ENCODE data around the gene SLC9A9. TPM values are rescaled to one million over a fixed set of nuclear protein-coding genes. Genes with fewer than 3 reads are reported as not detected.

The SLC9A9 gene
- total RNA-seq, 6 experiments from 2014 or later = 0.10 to 0.55 (median 0.33) TPM; not detected in 2

DNA sequence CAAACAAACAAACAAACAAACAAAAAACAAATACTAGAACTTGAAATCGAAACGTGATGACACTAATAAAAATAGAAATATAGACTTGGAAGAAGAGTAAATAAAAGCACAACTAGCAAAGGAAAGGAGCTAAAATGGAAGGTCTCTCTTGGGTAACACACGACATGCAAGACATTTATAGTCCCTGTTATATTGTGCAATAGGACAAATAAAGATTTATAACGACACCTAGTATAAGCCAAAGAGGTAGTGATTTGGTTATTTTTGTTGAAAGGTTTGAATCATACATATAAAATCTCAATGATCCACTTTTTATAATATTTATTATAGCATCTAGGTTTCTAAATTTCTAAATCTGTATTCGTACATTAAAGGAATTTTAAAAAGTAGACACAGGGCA lies 379.1 kb downstream of the SLC9A9 start:
- DNase-seq = no peak
- Mint-ChIP-seq H3K36me3 (ENCODE audit: low read depth) (no peaks in the 10 kb centered on the region), H3K9me3 (no peaks in the 10 kb centered on the region), H3K4me1 (ENCODE audit: low read depth) (no peaks in the 10 kb centered on the region), H3K4me3 (no peak overlapping the region), H3K27me3 (ENCODE audit: insufficient read depth) (no peaks in the 10 kb centered on the region; the same call in 1 of the 2 replicates), H3K27ac (no peak overlapping the region)
- TF ChIP-seq, protein P1, sequence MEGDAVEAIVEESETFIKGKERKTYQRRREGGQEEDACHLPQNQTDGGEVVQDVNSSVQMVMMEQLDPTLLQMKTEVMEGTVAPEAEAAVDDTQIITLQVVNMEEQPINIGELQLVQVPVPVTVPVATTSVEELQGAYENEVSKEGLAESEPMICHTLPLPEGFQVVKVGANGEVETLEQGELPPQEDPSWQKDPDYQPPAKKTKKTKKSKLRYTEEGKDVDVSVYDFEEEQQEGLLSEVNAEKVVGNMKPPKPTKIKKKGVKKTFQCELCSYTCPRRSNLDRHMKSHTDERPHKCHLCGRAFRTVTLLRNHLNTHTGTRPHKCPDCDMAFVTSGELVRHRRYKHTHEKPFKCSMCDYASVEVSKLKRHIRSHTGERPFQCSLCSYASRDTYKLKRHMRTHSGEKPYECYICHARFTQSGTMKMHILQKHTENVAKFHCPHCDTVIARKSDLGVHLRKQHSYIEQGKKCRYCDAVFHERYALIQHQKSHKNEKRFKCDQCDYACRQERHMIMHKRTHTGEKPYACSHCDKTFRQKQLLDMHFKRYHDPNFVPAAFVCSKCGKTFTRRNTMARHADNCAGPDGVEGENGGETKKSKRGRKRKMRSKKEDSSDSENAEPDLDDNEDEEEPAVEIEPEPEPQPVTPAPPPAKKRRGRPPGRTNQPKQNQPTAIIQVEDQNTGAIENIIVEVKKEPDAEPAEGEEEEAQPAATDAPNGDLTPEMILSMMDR (IDR thresholded peaks at IDR 0.05) = no peak

DNA sequence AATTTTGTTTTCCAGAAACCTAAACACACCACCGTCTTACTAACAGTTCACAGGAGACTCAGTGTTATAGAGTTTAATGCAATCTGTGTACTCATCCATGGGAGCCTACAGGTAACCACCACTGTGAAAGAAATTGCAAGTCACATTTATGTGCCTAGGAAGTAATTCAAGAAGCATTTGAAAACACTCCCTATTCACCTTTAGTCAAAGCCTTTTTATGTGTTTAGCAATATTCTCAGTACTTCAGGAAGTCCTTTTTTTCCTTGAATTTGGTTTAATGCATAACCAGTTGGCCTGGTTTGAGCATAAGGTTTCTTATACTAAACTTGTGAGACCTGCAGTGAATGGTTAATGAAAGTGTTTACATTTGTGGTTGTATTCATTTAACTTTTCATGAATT lies 382.6 kb downstream of the SLC9A9 start:
- no peak overlapping the region for H3K4me3 Mint-ChIP-seq
- no peaks in the 10 kb centered on the region for H3K4me1 Mint-ChIP-seq (ENCODE audit: low read depth)
- no peak overlapping the region for H3K27ac Mint-ChIP-seq
- H3K27me3 Mint-ChIP-seq (ENCODE audit: insufficient read depth) = no peaks in the 10 kb centered on the region; the same call in none of the 2 replicates
- no peaks in the 10 kb centered on the region for H3K9me3 Mint-ChIP-seq
- no peak for DNase-seq
- TF ChIP-seq, protein P1 (IDR thresholded peaks at IDR 0.05) = no peak
- no peaks in the 10 kb centered on the region for H3K36me3 Mint-ChIP-seq (ENCODE audit: low read depth)

DNA sequence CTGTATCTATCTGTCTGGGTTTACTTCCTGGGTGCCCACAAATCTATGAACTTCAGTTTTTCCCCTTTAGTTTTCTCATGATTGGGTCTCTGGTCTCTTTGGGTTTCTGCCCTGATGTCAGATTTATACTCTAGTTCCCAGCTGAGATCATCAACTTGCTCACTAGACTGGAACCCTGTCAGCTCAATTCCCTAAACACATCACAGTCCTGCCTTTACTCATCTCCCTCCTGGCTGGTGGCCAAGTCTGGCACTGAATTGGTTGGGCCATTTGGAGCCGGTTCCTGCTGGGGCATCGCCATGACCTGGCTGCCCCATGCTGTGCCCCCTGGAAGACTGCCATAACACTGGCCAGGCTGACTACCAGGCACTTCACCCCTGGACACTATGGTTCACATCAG lies 383.4 kb downstream of the SLC9A9 start:
- TF ChIP-seq, protein P1 (IDR thresholded peaks at IDR 0.05) = no peak
- H3K27ac Mint-ChIP-seq = no peak overlapping the region
- H3K4me1 Mint-ChIP-seq (ENCODE audit: low read depth) = no peaks in the 10 kb centered on the region
- no peaks in the 10 kb centered on the region for H3K36me3 Mint-ChIP-seq (ENCODE audit: low read depth)
- no peak overlapping the region for H3K4me3 Mint-ChIP-seq
- no peaks in the 10 kb centered on the region for H3K9me3 Mint-ChIP-seq
- no peak for DNase-seq
- H3K27me3 Mint-ChIP-seq (ENCODE audit: insufficient read depth) = peaks cover 4% of the 10 kb centered on the region

- Mint-ChIP-seq H3K4me1 (ENCODE audit: low read depth) (no peaks in the 10 kb centered on the region), H3K27ac (no peak overlapping the region), H3K36me3 (ENCODE audit: low read depth) (no peaks in the 10 kb centered on the region), H3K9me3 (no peaks in the 10 kb centered on the region), H3K4me3 (no peak overlapping the region), H3K27me3 (ENCODE audit: insufficient read depth) (peaks cover 3% of the 10 kb centered on the region)
- DNase-seq = no peak
- TF ChIP-seq, protein P1 (IDR thresholded peaks at IDR 0.05) = no peak
Observed at GRCh38 chr3:143455480-143455879, 392.8 kb downstream of the SLC9A9 start.

- H3K36me3 Mint-ChIP-seq (ENCODE audit: low read depth) = no peaks in the 10 kb centered on the region
- H3K4me3 Mint-ChIP-seq = no peak overlapping the region
- no peak overlapping the region for H3K27ac Mint-ChIP-seq
- peaks cover under 1% of the 10 kb centered on the region; the same call in 1 of the 2 replicates for H3K4me1 Mint-ChIP-seq (ENCODE audit: low read depth)
- TF ChIP-seq, protein P1 (IDR thresholded peaks at IDR 0.05) = no peak
- no peaks in the 10 kb centered on the region for H3K9me3 Mint-ChIP-seq
- DNase-seq = no peak
- H3K27me3 Mint-ChIP-seq (ENCODE audit: insufficient read depth) = no peaks in the 10 kb centered on the region; the same call in 1 of the 2 replicates
Observed at GRCh38 chr3:143450632-143451031, 397.6 kb downstream of the SLC9A9 start.

DNA sequence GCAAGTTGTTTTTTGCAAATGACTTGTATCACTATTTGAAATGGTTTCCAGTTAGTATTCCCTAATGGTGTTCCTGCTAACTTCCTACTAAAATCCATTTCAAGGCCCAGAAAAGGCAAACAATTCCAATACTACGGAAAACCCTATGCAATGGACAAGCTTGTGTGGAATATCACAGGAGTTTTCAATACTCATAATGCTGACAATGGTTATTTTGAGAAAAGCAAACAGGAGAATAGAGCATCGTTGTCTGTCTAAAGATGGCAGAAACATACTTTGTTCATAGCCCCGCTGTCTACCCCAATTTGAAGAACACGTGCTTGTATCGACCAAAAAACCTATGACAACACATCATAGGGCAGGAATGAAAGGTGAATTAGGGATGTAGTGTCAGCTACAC lies 400.8 kb downstream of the SLC9A9 start:
- Mint-ChIP-seq H3K4me1 (ENCODE audit: low read depth) (peaks cover 31% of the 10 kb centered on the region), H3K4me3 (no peak overlapping the region), H3K36me3 (ENCODE audit: low read depth) (peaks cover 5% of the 10 kb centered on the region; the same call in 1 of the 2 replicates), H3K9me3 (no peaks in the 10 kb centered on the region), H3K27ac (no peak overlapping the region), H3K27me3 (ENCODE audit: insufficient read depth) (no peaks in the 10 kb centered on the region; the same call in 1 of the 2 replicates)
- DNase-seq = no peak
- TF ChIP-seq, protein P1 (IDR thresholded peaks at IDR 0.05) = no peak
